GM10266 (cell line): Measurements from ENCODE around the gene OR8A1.

Source experiments
- DNase-seq: peaks from one replicate; pipeline ENCODE4 v3.0.0; 2012; ENCODE audit errors: extremely low spot score
- CTCF ChIP-seq: IDR thresholded peaks from 2 replicates; pipeline ENCODE4 v1.5.1; 2012; ENCODE audit warnings: mild to moderate bottlenecking, low read depth; ENCODE audit not compliant: control insufficient read depth, insufficient read depth; ENCODE audit errors: missing control alignments

OR8A1 gene

GRCh38 chr11:124577716-124578427 is 8.1 kb downstream of the OR8A1 start:
- DNase-seq, result no peak
- TF ChIP-seq CTCF, result no peak

- DNase-seq, result no peak
- no peak for TF ChIP-seq CTCF
Observed at GRCh38 chr11:124578761-124579160, 9.0 kb downstream of the OR8A1 start.

- DNase-seq, result no peak
Observed at GRCh38 chr11:124581817-124582216, 12.0 kb downstream of the OR8A1 start.

GRCh38 chr11:124582565-124582964 is 12.8 kb downstream of the OR8A1 start:
- no peak for DNase-seq
- TF ChIP-seq CTCF, result no peak

More at GRCh38 chr11:124581817-124582216, 12.0 kb downstream of the OR8A1 start:
- TF ChIP-seq CTCF, result no peak

- TF ChIP-seq CTCF, result no peak
- no peak for DNase-seq
Observed at GRCh38 chr11:124583781-124584180, 14.0 kb downstream of the OR8A1 start.

GRCh38 chr11:124584681-124585372 is 15.0 kb downstream of the OR8A1 start:
- TF ChIP-seq CTCF, result no peak
- DNase-seq, result no peak

GRCh38 chr11:124586238-124586860 is 16.6 kb downstream of the OR8A1 start:
- TF ChIP-seq CTCF, result peak; percentile 79
- peak; percentile 24 for DNase-seq
